ENCODE measurements around the gene FRY.
"Not testable (repeated sequence)": the region's sequence is repeated elsewhere in the genome, so short reads cannot be mapped to it uniquely, and the experiment has no call there.

The FRY gene

GRCh38 chr13:32040052-32040642 lies 8.6 kb downstream of the FRY start:
- FAIRE-seq (no peak), DNase-seq (ENCODE audit: insufficient read length, low spot score) (no peak)
- TF ChIP-seq POLR2A (IDR thresholded peaks at IDR 0.05; ENCODE audit: low read depth, low read length): no peak

- no peak for FAIRE-seq
- no peak for TF ChIP-seq POLR2A (IDR thresholded peaks at IDR 0.05; ENCODE audit: low read depth, low read length)
- DNase-seq (ENCODE audit: insufficient read length, low spot score): no peak
These were observed 9.1 kb downstream of the FRY start for GRCh38 chr13:32040689-32041088.

GRCh38 chr13:32041429-32041828 lies 9.9 kb downstream of the FRY start:
- TF ChIP-seq POLR2A (IDR thresholded peaks at IDR 0.05; ENCODE audit: low read depth, low read length): no peak
- DNase-seq (ENCODE audit: insufficient read length, low spot score) (no peak), FAIRE-seq (no peak)

- TF ChIP-seq POLR2A (IDR thresholded peaks at IDR 0.05; ENCODE audit: low read depth, low read length): no peak
- no peak for DNase-seq (ENCODE audit: insufficient read length, low spot score)
- FAIRE-seq: no peak
These were observed 11.0 kb downstream of the FRY start for GRCh38 chr13:32042551-32042950.

GRCh38 chr13:32044446-32044845 lies 12.9 kb downstream of the FRY start:
- TF ChIP-seq POLR2A (IDR thresholded peaks at IDR 0.05; ENCODE audit: low read depth, low read length): no peak
- no peak for DNase-seq (ENCODE audit: insufficient read length, low spot score)
- FAIRE-seq: no peak

- FAIRE-seq (no peak), DNase-seq (ENCODE audit: insufficient read length, low spot score) (no peak)
- TF ChIP-seq POLR2A (IDR thresholded peaks at IDR 0.05; ENCODE audit: low read depth, low read length): no peak
These were observed 14.0 kb downstream of the FRY start for GRCh38 chr13:32045537-32045936.

GRCh38 chr13:32045982-32046785 lies 14.6 kb downstream of the FRY start:
- DNase-seq (ENCODE audit: insufficient read length, low spot score): no peak
- FAIRE-seq: no peak
- no peak for TF ChIP-seq POLR2A (IDR thresholded peaks at IDR 0.05; ENCODE audit: low read depth, low read length)

GRCh38 chr13:32047088-32047487 lies 15.5 kb downstream of the FRY start:
- FAIRE-seq (no peak), DNase-seq (ENCODE audit: insufficient read length, low spot score) (no peak)
- no peak for TF ChIP-seq POLR2A (IDR thresholded peaks at IDR 0.05; ENCODE audit: low read depth, low read length)

- FAIRE-seq: no peak
- no peak for TF ChIP-seq POLR2A (IDR thresholded peaks at IDR 0.05; ENCODE audit: low read depth, low read length)
- DNase-seq (ENCODE audit: insufficient read length, low spot score): no peak
These were observed 16.2 kb downstream of the FRY start for GRCh38 chr13:32047793-32048192.

GRCh38 chr13:32048816-32049215 lies 17.2 kb downstream of the FRY start:
- no peak for TF ChIP-seq POLR2A (IDR thresholded peaks at IDR 0.05; ENCODE audit: low read depth, low read length)
- DNase-seq (ENCODE audit: insufficient read length, low spot score): no peak
- no peak for FAIRE-seq

GRCh38 chr13:32051156-32051555 lies 19.6 kb downstream of the FRY start:
- TF ChIP-seq POLR2A (IDR thresholded peaks at IDR 0.05; ENCODE audit: low read depth, low read length): no peak
- FAIRE-seq (no peak), DNase-seq (ENCODE audit: insufficient read length, low spot score) (no peak)

- no peak for DNase-seq (ENCODE audit: insufficient read length, low spot score)
- no peak for TF ChIP-seq POLR2A (IDR thresholded peaks at IDR 0.05; ENCODE audit: low read depth, low read length)
- FAIRE-seq: no peak
These were observed 24.7 kb downstream of the FRY start for GRCh38 chr13:32056316-32056715.

GRCh38 chr13:32057325-32057724 lies 25.8 kb downstream of the FRY start:
- FAIRE-seq; DNase-seq (ENCODE audit: insufficient read length, low spot score): not testable (repeated sequence)

- DNase-seq (ENCODE audit: insufficient read length, low spot score) (no peak), FAIRE-seq (no peak)
- no peak for TF ChIP-seq POLR2A (IDR thresholded peaks at IDR 0.05; ENCODE audit: low read depth, low read length)
These were observed 28.0 kb downstream of the FRY start for GRCh38 chr13:32059511-32059984.

- FAIRE-seq: no peak
These were observed 28.9 kb downstream of the FRY start for GRCh38 chr13:32060401-32060878.

More at GRCh38 chr13:32060401-32060878, 28.9 kb downstream of the FRY start:
- no peak for TF ChIP-seq POLR2A (IDR thresholded peaks at IDR 0.05; ENCODE audit: low read depth, low read length)
- no peak for DNase-seq (ENCODE audit: insufficient read length, low spot score)

All from H54 (cell line).